Measurements from ENCODE around the gene RCSD1.

RCSD1 gene

GRCh38 chr1:167629681-167630567 is at the start of gene RCSD1:
Gene RCSD1 (plus strand): TSS chr1:167630232. CDS start chr1:167630424, 192 bp downstream.
- Mint-ChIP-seq H3K4me1 (ENCODE audit: low read depth) (peaks cover 77% of the 10 kb centered on the region), H3K36me3 (ENCODE audit: low read depth) (peaks cover 32% of the 10 kb centered on the region), H3K4me3 (peak within 1 kb of the TSS; percentile 88), H3K27ac (peak within 1 kb of the TSS; percentile 99), H3K27me3 (no peaks in the 10 kb centered on the region), H3K9me3 (peaks cover 6% of the 10 kb centered on the region)

- no peaks in the 10 kb centered on the region for H3K9me3 Mint-ChIP-seq
- no peaks in the 10 kb centered on the region for H3K4me1 Mint-ChIP-seq (ENCODE audit: low read depth)
- no peak overlapping the region for H3K27ac Mint-ChIP-seq
- H3K36me3 Mint-ChIP-seq (ENCODE audit: low read depth) = no peaks in the 10 kb centered on the region
- H3K4me3 Mint-ChIP-seq = no peak overlapping the region
- H3K27me3 Mint-ChIP-seq = no peaks in the 10 kb centered on the region
Measured at GRCh38 chr1:167582064-167582463, 48.0 kb upstream of the RCSD1 start.

- Mint-ChIP-seq H3K4me1 (ENCODE audit: low read depth) (no peaks in the 10 kb centered on the region), H3K36me3 (ENCODE audit: low read depth) (no peaks in the 10 kb centered on the region), H3K9me3 (no peaks in the 10 kb centered on the region), H3K27ac (no peak overlapping the region), H3K4me3 (no peak overlapping the region), H3K27me3 (no peaks in the 10 kb centered on the region)
Measured at GRCh38 chr1:167582722-167583121, 47.3 kb upstream of the RCSD1 start.

- H3K4me1 Mint-ChIP-seq (ENCODE audit: low read depth) = no peaks in the 10 kb centered on the region
- no peak overlapping the region for H3K4me3 Mint-ChIP-seq
- no peaks in the 10 kb centered on the region for H3K27me3 Mint-ChIP-seq
- no peaks in the 10 kb centered on the region for H3K36me3 Mint-ChIP-seq (ENCODE audit: low read depth)
- no peaks in the 10 kb centered on the region for H3K9me3 Mint-ChIP-seq
- no peak overlapping the region for H3K27ac Mint-ChIP-seq
Measured at GRCh38 chr1:167584581-167584980, 45.5 kb upstream of the RCSD1 start.

GRCh38 chr1:167587342-167587741 is 42.7 kb upstream of the RCSD1 start:
- H3K4me3 Mint-ChIP-seq = no peak overlapping the region
- H3K4me1 Mint-ChIP-seq (ENCODE audit: low read depth) = no peaks in the 10 kb centered on the region
- H3K9me3 Mint-ChIP-seq = no peaks in the 10 kb centered on the region
- H3K27ac Mint-ChIP-seq = no peak overlapping the region
- no peaks in the 10 kb centered on the region for H3K36me3 Mint-ChIP-seq (ENCODE audit: low read depth)
- no peaks in the 10 kb centered on the region for H3K27me3 Mint-ChIP-seq

GRCh38 chr1:167587872-167588271 is 42.2 kb upstream of the RCSD1 start:
- no peaks in the 10 kb centered on the region for H3K36me3 Mint-ChIP-seq (ENCODE audit: low read depth)
- no peaks in the 10 kb centered on the region for H3K4me1 Mint-ChIP-seq (ENCODE audit: low read depth)
- H3K4me3 Mint-ChIP-seq = no peak overlapping the region
- H3K9me3 Mint-ChIP-seq = no peaks in the 10 kb centered on the region
- H3K27me3 Mint-ChIP-seq = no peaks in the 10 kb centered on the region
- no peak overlapping the region for H3K27ac Mint-ChIP-seq

- no peaks in the 10 kb centered on the region for H3K4me1 Mint-ChIP-seq (ENCODE audit: low read depth)
- H3K9me3 Mint-ChIP-seq = no peaks in the 10 kb centered on the region
- no peak overlapping the region for H3K27ac Mint-ChIP-seq
- no peak overlapping the region for H3K4me3 Mint-ChIP-seq
- no peaks in the 10 kb centered on the region for H3K36me3 Mint-ChIP-seq (ENCODE audit: low read depth)
- H3K27me3 Mint-ChIP-seq = no peaks in the 10 kb centered on the region
Measured at GRCh38 chr1:167588361-167588760, 41.7 kb upstream of the RCSD1 start.

- H3K4me3 Mint-ChIP-seq = no peak overlapping the region
- no peaks in the 10 kb centered on the region for H3K9me3 Mint-ChIP-seq
- H3K36me3 Mint-ChIP-seq (ENCODE audit: low read depth) = no peaks in the 10 kb centered on the region
- no peak overlapping the region for H3K27ac Mint-ChIP-seq
- no peaks in the 10 kb centered on the region for H3K27me3 Mint-ChIP-seq
- no peaks in the 10 kb centered on the region for H3K4me1 Mint-ChIP-seq (ENCODE audit: low read depth)
Measured at GRCh38 chr1:167592475-167592874, 37.6 kb upstream of the RCSD1 start.

- no peaks in the 10 kb centered on the region for H3K36me3 Mint-ChIP-seq (ENCODE audit: low read depth)
- H3K4me1 Mint-ChIP-seq (ENCODE audit: low read depth) = no peaks in the 10 kb centered on the region
- H3K9me3 Mint-ChIP-seq = no peaks in the 10 kb centered on the region
- H3K27me3 Mint-ChIP-seq = no peaks in the 10 kb centered on the region
- no peak overlapping the region for H3K4me3 Mint-ChIP-seq
- no peak overlapping the region for H3K27ac Mint-ChIP-seq
Measured at GRCh38 chr1:167593860-167594259, 36.2 kb upstream of the RCSD1 start.

- Mint-ChIP-seq H3K4me1 (ENCODE audit: low read depth) (peaks cover 2% of the 10 kb centered on the region), H3K36me3 (ENCODE audit: low read depth) (no peaks in the 10 kb centered on the region), H3K4me3 (no peak overlapping the region), H3K9me3 (no peaks in the 10 kb centered on the region), H3K27ac (no peak overlapping the region), H3K27me3 (no peaks in the 10 kb centered on the region)
Measured at GRCh38 chr1:167594822-167595221, 35.2 kb upstream of the RCSD1 start.

- H3K4me3 Mint-ChIP-seq = peak overlapping the region; percentile 62
- no peaks in the 10 kb centered on the region for H3K36me3 Mint-ChIP-seq (ENCODE audit: low read depth)
- peaks cover 42% of the 10 kb centered on the region for H3K4me1 Mint-ChIP-seq (ENCODE audit: low read depth)
- peak overlapping the region; percentile 81 for H3K27ac Mint-ChIP-seq
- H3K9me3 Mint-ChIP-seq = peaks cover 3% of the 10 kb centered on the region
- no peaks in the 10 kb centered on the region for H3K27me3 Mint-ChIP-seq
Measured at GRCh38 chr1:167599957-167600581, 30.0 kb upstream of the RCSD1 start.

GRCh38 chr1:167601442-167602383 is 28.3 kb upstream of the RCSD1 start:
- Mint-ChIP-seq H3K4me3 (peak overlapping the region; percentile 24), H3K27ac (peak overlapping the region; percentile 83), H3K36me3 (ENCODE audit: low read depth) (no peaks in the 10 kb centered on the region), H3K4me1 (ENCODE audit: low read depth) (peaks cover 42% of the 10 kb centered on the region), H3K27me3 (no peaks in the 10 kb centered on the region), H3K9me3 (peaks cover 6% of the 10 kb centered on the region)

- peaks cover 42% of the 10 kb centered on the region for H3K4me1 Mint-ChIP-seq (ENCODE audit: low read depth)
- H3K9me3 Mint-ChIP-seq = peaks cover 14% of the 10 kb centered on the region
- H3K27me3 Mint-ChIP-seq = no peaks in the 10 kb centered on the region
- H3K27ac Mint-ChIP-seq = peak overlapping the region; percentile 83
- H3K4me3 Mint-ChIP-seq = peak overlapping the region; percentile 12
- H3K36me3 Mint-ChIP-seq (ENCODE audit: low read depth) = peaks cover 7% of the 10 kb centered on the region
Measured at GRCh38 chr1:167602840-167603239, 27.2 kb upstream of the RCSD1 start.

GRCh38 chr1:167605576-167605975 is 24.5 kb upstream of the RCSD1 start:
- Mint-ChIP-seq H3K4me3 (no peak overlapping the region), H3K27me3 (no peaks in the 10 kb centered on the region), H3K27ac (no peak overlapping the region), H3K9me3 (peaks cover 14% of the 10 kb centered on the region), H3K4me1 (ENCODE audit: low read depth) (peaks cover 32% of the 10 kb centered on the region), H3K36me3 (ENCODE audit: low read depth) (peaks cover 7% of the 10 kb centered on the region)

GRCh38 chr1:167611983-167612382 is 18.0 kb upstream of the RCSD1 start:
- no peaks in the 10 kb centered on the region for H3K27me3 Mint-ChIP-seq
- peaks cover 13% of the 10 kb centered on the region for H3K36me3 Mint-ChIP-seq (ENCODE audit: low read depth)
- no peak overlapping the region for H3K27ac Mint-ChIP-seq
- no peak overlapping the region for H3K4me3 Mint-ChIP-seq
- peaks cover 31% of the 10 kb centered on the region for H3K4me1 Mint-ChIP-seq (ENCODE audit: low read depth)
- peaks cover 10% of the 10 kb centered on the region for H3K9me3 Mint-ChIP-seq
